T-helper 2 cell treated with Interferon-gamma antibody and Interleukin-4, amounts not matched to agents 5 μg/mL and 100 μg/mL, for 36 hours (primary cell): ENCODE measurements around the gene CAPN3.

Source experiments
- DNase-seq: peaks from one replicate; pipeline ENCODE4 v3.0.0; 2021; ENCODE audit warnings: low spot score
- H3K27ac Mint-ChIP-seq: one replicate; pipeline ENCODE4 v1.8.0; 2021; ENCODE audit warnings: mild to moderate bottlenecking, mixed read lengths
- H3K27me3 Mint-ChIP-seq: one replicate; pipeline ENCODE4 v1.8.0; 2021; ENCODE audit warnings: low read depth, mixed read lengths
- H3K36me3 Mint-ChIP-seq: one replicate; pipeline ENCODE4 v1.8.0; 2021; ENCODE audit warnings: low read depth, mixed read lengths
- H3K4me1 Mint-ChIP-seq: one replicate; pipeline ENCODE4 v1.8.0; 2021; ENCODE audit warnings: low read depth, mixed read lengths
- H3K4me3 Mint-ChIP-seq: one replicate; pipeline ENCODE4 v1.8.0; 2022; ENCODE audit warnings: mild to moderate bottlenecking, moderate library complexity, mixed read lengths
- H3K9me3 Mint-ChIP-seq: one replicate; pipeline ENCODE4 v1.8.0; 2021; ENCODE audit warnings: mixed read lengths

The CAPN3 gene

GRCh38 chr15:42364529-42364928 lies 5.2 kb downstream of the CAPN3 start:
- Mint-ChIP-seq H3K27ac (no peak overlapping the region), H3K4me1 (no peaks in the 10 kb centered on the region), H3K9me3 (no peaks in the 10 kb centered on the region), H3K36me3 (no peaks in the 10 kb centered on the region), H3K27me3 (no peaks in the 10 kb centered on the region), H3K4me3 (no peak overlapping the region)
- DNase-seq, result no peak

- Mint-ChIP-seq H3K4me3 (no peak overlapping the region), H3K36me3 (no peaks in the 10 kb centered on the region), H3K9me3 (no peaks in the 10 kb centered on the region), H3K27me3 (no peaks in the 10 kb centered on the region), H3K4me1 (no peaks in the 10 kb centered on the region), H3K27ac (no peak overlapping the region)
- DNase-seq, result no peak
These were observed 6.7 kb downstream of the CAPN3 start for GRCh38 chr15:42365921-42366550.

- no peaks in the 10 kb centered on the region for H3K9me3 Mint-ChIP-seq
- H3K36me3 Mint-ChIP-seq, result no peaks in the 10 kb centered on the region
- no peak for DNase-seq
- H3K27me3 Mint-ChIP-seq, result no peaks in the 10 kb centered on the region
- H3K4me3 Mint-ChIP-seq, result no peak overlapping the region
- no peaks in the 10 kb centered on the region for H3K4me1 Mint-ChIP-seq
- no peak overlapping the region for H3K27ac Mint-ChIP-seq
These were observed 7.7 kb downstream of the CAPN3 start for GRCh38 chr15:42367041-42367440.

GRCh38 chr15:42368096-42368495 lies 8.8 kb downstream of the CAPN3 start:
- no peak overlapping the region for H3K27ac Mint-ChIP-seq
- no peak for DNase-seq
- H3K4me3 Mint-ChIP-seq, result no peak overlapping the region
- no peaks in the 10 kb centered on the region for H3K27me3 Mint-ChIP-seq
- H3K36me3 Mint-ChIP-seq, result no peaks in the 10 kb centered on the region
- H3K9me3 Mint-ChIP-seq, result no peaks in the 10 kb centered on the region
- H3K4me1 Mint-ChIP-seq, result no peaks in the 10 kb centered on the region

DNA sequence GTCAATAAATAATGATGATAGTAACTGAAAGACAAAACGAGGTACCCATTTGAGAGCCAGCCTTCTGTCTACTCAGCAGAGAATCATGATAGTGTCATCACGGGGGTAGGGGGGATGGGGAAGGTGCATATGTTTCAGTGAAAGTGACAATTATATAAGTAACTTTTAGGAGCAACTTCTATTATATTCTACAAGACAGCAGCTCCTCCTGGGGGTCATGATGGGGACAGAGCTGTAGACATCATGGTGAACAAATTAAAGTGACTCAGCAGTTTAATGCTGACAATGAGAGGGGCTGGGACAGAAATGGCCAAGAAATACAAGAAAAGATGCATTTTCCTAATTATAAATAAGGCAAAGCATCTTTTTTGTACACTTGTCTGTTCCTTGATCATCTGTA lies 11.8 kb downstream of the CAPN3 start:
- no peaks in the 10 kb centered on the region for H3K27me3 Mint-ChIP-seq
- H3K4me1 Mint-ChIP-seq, result no peaks in the 10 kb centered on the region
- no peaks in the 10 kb centered on the region for H3K9me3 Mint-ChIP-seq
- DNase-seq, result no peak
- H3K27ac Mint-ChIP-seq, result no peak overlapping the region
- H3K36me3 Mint-ChIP-seq, result no peaks in the 10 kb centered on the region
- no peak overlapping the region for H3K4me3 Mint-ChIP-seq

DNA sequence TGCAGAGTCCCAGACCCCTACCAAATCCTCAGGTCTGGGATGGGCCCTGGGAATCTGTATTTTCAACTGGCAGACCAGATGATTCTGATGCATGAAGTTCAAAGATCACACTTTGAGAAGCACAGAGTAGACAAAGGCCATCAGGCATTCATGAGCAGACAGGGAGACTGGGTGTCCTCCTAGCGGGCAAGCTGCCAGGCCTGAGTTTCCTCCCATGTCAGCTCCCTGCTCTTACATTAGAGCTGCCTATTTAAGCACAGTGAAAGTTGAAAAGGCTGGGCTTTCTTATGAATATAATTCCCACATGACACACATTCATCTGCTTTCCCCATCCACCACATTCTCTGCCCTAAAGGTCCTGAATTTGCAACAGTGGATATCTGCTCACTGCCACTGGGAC lies 14.0 kb downstream of the CAPN3 start:
- H3K27ac Mint-ChIP-seq, result no peak overlapping the region
- peaks cover 11% of the 10 kb centered on the region for H3K9me3 Mint-ChIP-seq
- H3K36me3 Mint-ChIP-seq, result no peaks in the 10 kb centered on the region
- no peaks in the 10 kb centered on the region for H3K4me1 Mint-ChIP-seq
- H3K4me3 Mint-ChIP-seq, result no peak overlapping the region
- no peak for DNase-seq
- H3K27me3 Mint-ChIP-seq, result no peaks in the 10 kb centered on the region

DNA sequence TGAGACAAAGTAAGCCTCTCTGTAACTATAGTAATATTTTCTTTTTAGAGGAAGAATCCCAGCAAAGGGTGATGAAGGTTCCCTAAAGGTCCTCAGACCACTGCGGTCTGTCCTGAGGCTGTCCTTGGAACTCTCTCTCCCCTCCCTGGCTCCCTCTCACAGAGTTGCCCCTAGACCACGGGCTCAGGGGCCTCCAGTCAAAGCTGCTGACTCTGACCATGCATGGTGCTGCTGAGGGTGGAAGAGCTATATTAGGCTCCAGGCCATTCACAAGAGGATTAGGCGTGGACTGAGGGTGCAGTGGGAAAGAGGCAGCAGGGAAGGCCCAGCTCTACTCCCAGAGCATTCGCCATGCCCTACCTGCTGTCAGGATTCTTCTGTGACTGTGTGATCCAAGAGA lies 14.6 kb downstream of the CAPN3 start:
- Mint-ChIP-seq H3K36me3 (no peaks in the 10 kb centered on the region), H3K4me1 (no peaks in the 10 kb centered on the region), H3K27ac (no peak overlapping the region), H3K9me3 (peaks cover 16% of the 10 kb centered on the region), H3K27me3 (no peaks in the 10 kb centered on the region), H3K4me3 (no peak overlapping the region)
- DNase-seq, result no peak

DNA sequence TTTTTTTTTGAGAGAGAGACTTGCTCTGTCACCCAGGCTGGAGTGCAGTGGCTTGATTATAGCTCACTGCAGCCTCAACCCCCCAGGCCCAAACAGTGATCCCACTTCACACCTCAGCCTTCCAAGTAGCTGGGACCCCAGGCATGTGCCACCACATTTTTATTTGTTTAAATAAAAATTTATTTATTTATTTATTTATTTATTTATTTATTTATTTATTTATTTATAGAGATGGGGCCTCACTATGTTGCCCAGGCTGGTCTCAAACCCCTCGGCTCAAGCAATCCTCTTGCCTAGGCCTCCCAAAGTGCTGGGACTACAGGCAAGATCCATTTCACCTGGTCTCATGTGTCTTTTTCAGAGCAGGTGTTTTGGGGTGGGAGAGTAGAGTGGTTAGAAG lies 15.5 kb downstream of the CAPN3 start:
- no peak overlapping the region for H3K27ac Mint-ChIP-seq
- no peaks in the 10 kb centered on the region for H3K27me3 Mint-ChIP-seq
- H3K9me3 Mint-ChIP-seq, result peaks cover 16% of the 10 kb centered on the region
- no peak overlapping the region for H3K4me3 Mint-ChIP-seq
- H3K4me1 Mint-ChIP-seq, result no peaks in the 10 kb centered on the region
- H3K36me3 Mint-ChIP-seq, result no peaks in the 10 kb centered on the region
- DNase-seq, result no peak

GRCh38 chr15:42375252-42375651 lies 16.0 kb downstream of the CAPN3 start:
- no peak for DNase-seq
- Mint-ChIP-seq H3K9me3 (peaks cover 16% of the 10 kb centered on the region), H3K4me1 (no peaks in the 10 kb centered on the region), H3K36me3 (no peaks in the 10 kb centered on the region), H3K4me3 (no peak overlapping the region), H3K27ac (no peak overlapping the region), H3K27me3 (no peaks in the 10 kb centered on the region)

GRCh38 chr15:42375941-42376340 lies 16.6 kb downstream of the CAPN3 start:
- Mint-ChIP-seq H3K9me3 (peaks cover 16% of the 10 kb centered on the region), H3K36me3 (no peaks in the 10 kb centered on the region), H3K27me3 (no peaks in the 10 kb centered on the region), H3K4me3 (no peak overlapping the region), H3K27ac (no peak overlapping the region), H3K4me1 (no peaks in the 10 kb centered on the region)
- DNase-seq, result no peak

DNA sequence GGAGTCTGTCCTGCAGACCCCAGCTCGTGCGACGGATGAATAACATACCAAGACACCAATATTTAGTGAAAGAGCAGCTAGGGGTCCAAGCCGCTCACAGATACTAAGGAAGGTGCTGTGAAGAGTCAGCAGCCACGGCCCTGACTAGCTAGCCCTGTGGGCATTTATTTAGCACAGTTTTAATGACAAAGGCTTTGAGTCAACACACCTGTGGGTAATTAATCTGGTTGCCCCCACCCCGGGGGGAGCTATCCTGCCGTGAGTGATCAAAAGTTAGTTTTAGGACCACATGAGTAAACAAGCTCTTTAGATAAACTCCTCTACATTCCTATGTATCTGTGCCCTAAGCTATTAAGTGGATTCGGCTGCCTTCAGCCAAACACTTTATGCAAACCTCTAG lies 18.7 kb downstream of the CAPN3 start:
- Mint-ChIP-seq H3K9me3 (peaks cover 16% of the 10 kb centered on the region), H3K36me3 (no peaks in the 10 kb centered on the region), H3K4me1 (no peaks in the 10 kb centered on the region), H3K4me3 (no peak overlapping the region), H3K27me3 (no peaks in the 10 kb centered on the region), H3K27ac (no peak overlapping the region)
- DNase-seq, result no peak

GRCh38 chr15:42384597-42384996 lies 25.3 kb downstream of the CAPN3 start:
- Mint-ChIP-seq H3K27ac (no peak overlapping the region), H3K36me3 (no peaks in the 10 kb centered on the region), H3K4me1 (peaks cover 1% of the 10 kb centered on the region), H3K27me3 (no peaks in the 10 kb centered on the region), H3K4me3 (no peak overlapping the region), H3K9me3 (no peaks in the 10 kb centered on the region)
- DNase-seq, result no peak

- no peaks in the 10 kb centered on the region for H3K9me3 Mint-ChIP-seq
- H3K4me1 Mint-ChIP-seq, result peaks cover 1% of the 10 kb centered on the region
- H3K27ac Mint-ChIP-seq, result no peak overlapping the region
- H3K4me3 Mint-ChIP-seq, result no peak overlapping the region
- H3K27me3 Mint-ChIP-seq, result no peaks in the 10 kb centered on the region
- H3K36me3 Mint-ChIP-seq, result no peaks in the 10 kb centered on the region
- DNase-seq, result no peak
These were observed 26.1 kb downstream of the CAPN3 start for GRCh38 chr15:42385206-42385979.

- no peaks in the 10 kb centered on the region for H3K36me3 Mint-ChIP-seq
- no peak for DNase-seq
- H3K27me3 Mint-ChIP-seq, result no peaks in the 10 kb centered on the region
- peaks cover 1% of the 10 kb centered on the region for H3K4me1 Mint-ChIP-seq
- no peak overlapping the region for H3K4me3 Mint-ChIP-seq
- no peak overlapping the region for H3K27ac Mint-ChIP-seq
- H3K9me3 Mint-ChIP-seq, result no peaks in the 10 kb centered on the region
These were observed 26.8 kb downstream of the CAPN3 start for GRCh38 chr15:42385980-42386700.
